ENCODE measurements around the gene CDH15. TPM values are rescaled to one million over a fixed set of nuclear protein-coding genes. Genes with fewer than 3 reads are reported as not detected.
"Not testable (repeated sequence)": the region's sequence is repeated elsewhere in the genome, so short reads cannot be mapped to it uniquely, and the experiment has no call there.

The CDH15 gene
- total and polyA plus RNA-seq, 2 of the 13 experiments (the other 11 are each of a cell fraction or from before 2014, with no cell fraction given): 0.74 to 2.2 TPM

GRCh38 chr16:89192186-89192955 is 20.8 kb downstream of the CDH15 start (continued):
- TF ChIP-seq SIX1 (CRISPR knock-in tag; IDR thresholded peaks at IDR 0.05; ENCODE audit: borderline replicate concordance) (0 out of 2 replicates have a peak, but pooled peaks have one; percentile 17), SP4 (CRISPR knock-in tag; IDR thresholded peaks at IDR 0.05) (peak; percentile 100), YY1 (IDR thresholded peaks at IDR 0.05; ENCODE audit: insufficient read depth, insufficient replicate concordance, low read depth, low read length) (peak; percentile 53), ZNF274 (CRISPR knock-in tag; IDR thresholded peaks at IDR 0.05) (peak; percentile 90), ZNF768 (CRISPR knock-in tag; IDR thresholded peaks at IDR 0.05) (peak; percentile 85), DMAP1 (CRISPR knock-in tag; IDR thresholded peaks at IDR 0.05) (peak; percentile 64), HDAC2 (CRISPR knock-in tag; IDR thresholded peaks at IDR 0.05) (peak; percentile 80), FOXP4 (CRISPR knock-in tag; IDR thresholded peaks at IDR 0.05) (peak; percentile 56; the same call in 1 of the 2 replicates), SP5 (CRISPR knock-in tag; IDR thresholded peaks at IDR 0.05; ENCODE audit: borderline replicate concordance, low read depth) (peak; percentile 92), TERF1 (CRISPR knock-in tag; IDR thresholded peaks at IDR 0.05) (peak; percentile 86; the same call in 1 of the 2 replicates), HDAC1 (CRISPR knock-in tag; IDR thresholded peaks at IDR 0.05) (0 out of 2 replicates have a peak, but pooled peaks have one; percentile 70), ZNF296 (CRISPR knock-in tag; conservative IDR thresholded peaks at IDR 0.05) (peak; percentile 99), MAF1 (CRISPR knock-in tag; IDR thresholded peaks at IDR 0.05; ENCODE audit: borderline replicate concordance) (0 out of 2 replicates have a peak, but pooled peaks have one; percentile 37), ZNF83 (CRISPR knock-in tag; IDR thresholded peaks at IDR 0.05; ENCODE audit: borderline replicate concordance) (peak; percentile 95; the same call in 1 of the 2 replicates), ATF7-NPFF (CRISPR knock-in tag; IDR thresholded peaks at IDR 0.05; ENCODE audit: low read depth) (peak; percentile 78; the same call in 1 of the 2 replicates), ZNF281 (CRISPR knock-in tag; IDR thresholded peaks at IDR 0.05; ENCODE audit: borderline replicate concordance) (peak; percentile 76), SP1 (CRISPR knock-in tag; IDR thresholded peaks at IDR 0.05) (peak; percentile 88), AGO2 (optimal IDR thresholded peaks at IDR 0.05; ENCODE audit: low read depth, low read length) (peak; percentile 83), ATF6 (CRISPR knock-in tag; conservative IDR thresholded peaks at IDR 0.05) (peak; percentile 72; the same call in 1 of the 2 replicates), POLR2AphosphoS5 (IDR thresholded peaks at IDR 0.05; ENCODE audit: low read depth, low read length) (peak; percentile 85)
- not testable (repeated sequence) for TF ChIP-seq SP1 (IDR thresholded peaks at IDR 0.05)
